ENCODE data around the gene SFXN2.

SFXN2 gene

GRCh38 chr10:102698894-102699293 is 15.5 kb upstream of the SFXN2 start:
- Histone ChIP-seq H3K27me3 (ENCODE audit: insufficient read depth, low read length, poor library complexity, severe bottlenecking) (no peaks in the 10 kb centered on the region), H3K79me2 (ENCODE audit: insufficient read depth, low read length) (no peaks in the 10 kb centered on the region), H2AFZ (ENCODE audit: low read length) (no peak overlapping the region), H3K9ac (ENCODE audit: low read depth, low read length, poor library complexity, severe bottlenecking) (no peak overlapping the region), H3K4me3 (ENCODE audit: low read length, poor library complexity, severe bottlenecking) (no peak overlapping the region), H3K4me1 (ENCODE audit: insufficient read depth, low read length, poor library complexity, severe bottlenecking) (no peaks in the 10 kb centered on the region), H3K36me3 (ENCODE audit: insufficient read depth, low read length) (peaks cover 25% of the 10 kb centered on the region; the same call in 1 of the 2 replicates), H3K9me3 (ENCODE audit: insufficient read depth, low read depth, low read length) (no peaks in the 10 kb centered on the region), H3K4me2 (ENCODE audit: low read depth, low read length, poor library complexity, severe bottlenecking) (no peak overlapping the region), H4K20me1 (ENCODE audit: insufficient read depth, low read length, poor library complexity, severe bottlenecking) (no peaks in the 10 kb centered on the region), H3F3A (ENCODE audit: low read depth) (no peaks in the 10 kb centered on the region), H3K9me2 (replicated peaks; ENCODE audit: low read depth, low read length) (no peaks in the 10 kb centered on the region)
- TF ChIP-seq EZH2phosphoT487 (IDR thresholded peaks at IDR 0.05; ENCODE audit: borderline replicate concordance) (no peak), CTCF (conservative IDR thresholded peaks at IDR 0.05; ENCODE audit: low read length) (no peak)

- Histone ChIP-seq H2AFZ (ENCODE audit: low read length) (no peak overlapping the region), H3K27me3 (ENCODE audit: insufficient read depth, low read length, poor library complexity, severe bottlenecking) (no peaks in the 10 kb centered on the region), H3K9me2 (replicated peaks; ENCODE audit: low read depth, low read length) (no peaks in the 10 kb centered on the region), H3K9ac (ENCODE audit: low read depth, low read length, poor library complexity, severe bottlenecking) (no peak overlapping the region), H3F3A (ENCODE audit: low read depth) (no peaks in the 10 kb centered on the region), H4K20me1 (ENCODE audit: insufficient read depth, low read length, poor library complexity, severe bottlenecking) (no peaks in the 10 kb centered on the region), H3K9me3 (ENCODE audit: insufficient read depth, low read depth, low read length) (no peaks in the 10 kb centered on the region), H3K4me3 (ENCODE audit: low read length, poor library complexity, severe bottlenecking) (no peak overlapping the region), H3K36me3 (ENCODE audit: insufficient read depth, low read length) (peaks cover 19% of the 10 kb centered on the region; the same call in 1 of the 2 replicates), H3K4me1 (ENCODE audit: insufficient read depth, low read length, poor library complexity, severe bottlenecking) (peaks cover 7% of the 10 kb centered on the region), H3K79me2 (ENCODE audit: insufficient read depth, low read length) (no peaks in the 10 kb centered on the region; the same call in 1 of the 2 replicates), H3K4me2 (ENCODE audit: low read depth, low read length, poor library complexity, severe bottlenecking) (no peak overlapping the region)
- TF ChIP-seq CTCF (conservative IDR thresholded peaks at IDR 0.05; ENCODE audit: low read length) (no peak), EZH2phosphoT487 (IDR thresholded peaks at IDR 0.05; ENCODE audit: borderline replicate concordance) (no peak)
Measured at GRCh38 chr10:102701272-102701671, 13.2 kb upstream of the SFXN2 start.

GRCh38 chr10:102701796-102702195 is 12.6 kb upstream of the SFXN2 start:
- Histone ChIP-seq H2AFZ (ENCODE audit: low read length) (no peak overlapping the region), H4K20me1 (ENCODE audit: insufficient read depth, low read length, poor library complexity, severe bottlenecking) (no peaks in the 10 kb centered on the region), H3K9me3 (ENCODE audit: insufficient read depth, low read depth, low read length) (no peaks in the 10 kb centered on the region), H3F3A (ENCODE audit: low read depth) (no peaks in the 10 kb centered on the region), H3K4me3 (ENCODE audit: low read length, poor library complexity, severe bottlenecking) (no peak overlapping the region), H3K4me1 (ENCODE audit: insufficient read depth, low read length, poor library complexity, severe bottlenecking) (peaks cover 7% of the 10 kb centered on the region), H3K9me2 (replicated peaks; ENCODE audit: low read depth, low read length) (no peaks in the 10 kb centered on the region), H3K79me2 (ENCODE audit: insufficient read depth, low read length) (no peaks in the 10 kb centered on the region; the same call in 1 of the 2 replicates), H3K4me2 (ENCODE audit: low read depth, low read length, poor library complexity, severe bottlenecking) (no peak overlapping the region), H3K36me3 (ENCODE audit: insufficient read depth, low read length) (peaks cover 15% of the 10 kb centered on the region; the same call in 1 of the 2 replicates), H3K9ac (ENCODE audit: low read depth, low read length, poor library complexity, severe bottlenecking) (no peak overlapping the region), H3K27me3 (ENCODE audit: insufficient read depth, low read length, poor library complexity, severe bottlenecking) (no peaks in the 10 kb centered on the region)
- TF ChIP-seq CTCF (conservative IDR thresholded peaks at IDR 0.05; ENCODE audit: low read length), result no peak
- no peak for TF ChIP-seq EZH2phosphoT487 (IDR thresholded peaks at IDR 0.05; ENCODE audit: borderline replicate concordance)
